DND-41 (cell line): ENCODE results near the gene ATIC.

Experiments used
- EZH2 ChIP-seq: IDR thresholded peaks from 3 replicates; pipeline ENCODE4 v1.6.1; 2012; ENCODE audit warnings: borderline replicate concordance, low read depth, mild to moderate bottlenecking, moderate library complexity, low read length, inconsistent platforms; ENCODE audit not compliant: severe bottlenecking
- TF ChIP-seq, protein P1 (sequence below): IDR thresholded peaks from 2 replicates; pipeline ENCODE4 v1.5.1; 2012; ENCODE audit warnings: borderline replicate concordance, low read length, moderate library complexity, mild to moderate bottlenecking; ENCODE audit not compliant: poor library complexity, severe bottlenecking; ENCODE audit errors: extremely low read depth

DNA sequence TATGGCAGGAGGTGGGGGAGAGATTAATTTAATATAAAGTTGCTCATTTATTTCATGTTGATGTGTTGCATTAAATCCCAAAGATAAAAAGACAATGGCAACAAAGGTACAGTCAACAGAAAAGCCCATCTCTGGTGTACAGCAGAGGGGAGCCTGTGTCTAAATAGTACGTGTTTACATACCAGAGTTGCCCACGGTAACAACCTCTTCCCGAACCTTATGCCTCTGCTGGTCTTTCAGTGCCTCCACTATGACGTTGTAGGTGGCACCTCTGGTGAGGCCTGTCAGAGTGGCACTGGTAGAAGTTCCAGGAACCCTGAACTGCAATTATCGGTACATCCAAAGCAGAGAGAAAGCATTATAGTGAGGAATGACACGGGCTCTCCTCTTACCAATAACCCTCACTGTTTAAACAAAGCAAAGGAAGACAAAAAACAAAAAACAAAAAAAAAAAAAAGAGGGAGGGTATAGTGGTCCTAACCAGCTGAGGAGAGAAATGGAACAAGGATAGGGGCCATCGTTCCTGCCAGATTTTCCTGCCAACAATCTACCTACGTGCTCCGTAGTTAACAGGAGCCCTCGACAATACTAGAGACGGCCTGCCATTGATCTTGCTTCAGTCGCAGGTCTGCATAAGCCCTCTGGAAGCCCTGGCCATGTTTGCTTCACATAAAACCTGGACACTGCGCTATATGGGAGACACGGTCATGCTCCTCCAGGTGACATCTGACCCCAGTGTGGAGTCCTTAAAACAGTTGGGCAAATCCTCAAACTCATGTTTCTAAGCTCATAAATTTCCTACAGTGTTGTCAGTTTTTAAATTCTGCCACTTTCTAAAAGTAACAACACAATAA, 58.5 kb downstream of the ATIC start:
- TF ChIP-seq, protein P1, sequence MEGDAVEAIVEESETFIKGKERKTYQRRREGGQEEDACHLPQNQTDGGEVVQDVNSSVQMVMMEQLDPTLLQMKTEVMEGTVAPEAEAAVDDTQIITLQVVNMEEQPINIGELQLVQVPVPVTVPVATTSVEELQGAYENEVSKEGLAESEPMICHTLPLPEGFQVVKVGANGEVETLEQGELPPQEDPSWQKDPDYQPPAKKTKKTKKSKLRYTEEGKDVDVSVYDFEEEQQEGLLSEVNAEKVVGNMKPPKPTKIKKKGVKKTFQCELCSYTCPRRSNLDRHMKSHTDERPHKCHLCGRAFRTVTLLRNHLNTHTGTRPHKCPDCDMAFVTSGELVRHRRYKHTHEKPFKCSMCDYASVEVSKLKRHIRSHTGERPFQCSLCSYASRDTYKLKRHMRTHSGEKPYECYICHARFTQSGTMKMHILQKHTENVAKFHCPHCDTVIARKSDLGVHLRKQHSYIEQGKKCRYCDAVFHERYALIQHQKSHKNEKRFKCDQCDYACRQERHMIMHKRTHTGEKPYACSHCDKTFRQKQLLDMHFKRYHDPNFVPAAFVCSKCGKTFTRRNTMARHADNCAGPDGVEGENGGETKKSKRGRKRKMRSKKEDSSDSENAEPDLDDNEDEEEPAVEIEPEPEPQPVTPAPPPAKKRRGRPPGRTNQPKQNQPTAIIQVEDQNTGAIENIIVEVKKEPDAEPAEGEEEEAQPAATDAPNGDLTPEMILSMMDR, result no peak
- TF ChIP-seq EZH2, result no peak
